ENCODE measurements around the gene GJB5.
"Not testable (repeated sequence)": the region's sequence is repeated elsewhere in the genome, so short reads cannot be mapped to it uniquely, and the experiment has no call there.

GJB5 gene

DNA sequence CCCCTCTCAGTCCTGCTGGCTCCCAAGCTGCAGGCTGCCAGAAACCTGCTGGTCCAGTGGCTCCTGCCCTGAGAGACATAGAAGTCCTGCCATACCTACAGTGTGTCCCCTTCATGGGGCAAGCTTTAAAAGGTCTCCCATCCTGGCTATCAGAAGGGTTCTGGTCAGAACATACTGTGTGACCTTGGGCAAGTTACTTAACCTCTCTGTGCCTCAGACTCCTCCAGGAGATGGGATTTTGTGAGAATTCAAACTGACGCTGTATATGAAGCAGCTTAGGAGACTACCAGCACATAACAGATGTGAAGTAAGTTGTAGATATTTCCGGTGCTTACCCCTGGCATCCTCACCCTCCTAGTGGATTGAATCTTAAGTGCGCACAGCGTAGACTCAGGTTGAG, 8.7 kb upstream of the GJB5 start:
- DNase-seq: no peak

GRCh38 chr1:34746785-34747637, 7.8 kb upstream of the GJB5 start:
- DNase-seq: no peak

GRCh38 chr1:34747638-34747941, 7.3 kb upstream of the GJB5 start:
- DNase-seq: no peak

GRCh38 chr1:34749992-34750391, 4.9 kb upstream of the GJB5 start:
- no peak for DNase-seq

GRCh38 chr1:34750610-34751009, 4.2 kb upstream of the GJB5 start:
- no peak for DNase-seq

DNA sequence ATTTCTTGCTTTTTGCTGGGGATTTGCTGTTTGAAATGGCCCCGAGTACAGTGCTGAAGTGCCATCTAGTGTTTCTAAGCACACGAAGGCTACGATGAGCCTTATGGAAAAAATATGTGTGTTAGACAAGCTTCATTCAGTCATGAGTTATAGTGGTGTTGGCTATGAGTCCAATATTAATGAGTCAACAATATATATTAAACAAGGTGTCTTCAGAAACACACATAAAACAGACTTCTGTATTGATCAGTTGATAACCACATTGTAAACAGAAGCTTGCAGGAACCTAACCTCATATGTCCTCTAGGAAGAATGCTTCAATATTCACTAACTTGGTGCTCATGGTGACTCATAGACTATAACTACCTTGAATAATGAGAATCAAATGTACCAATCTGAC, 1.7 kb upstream of the GJB5 start:
- no peak for DNase-seq

DNA sequence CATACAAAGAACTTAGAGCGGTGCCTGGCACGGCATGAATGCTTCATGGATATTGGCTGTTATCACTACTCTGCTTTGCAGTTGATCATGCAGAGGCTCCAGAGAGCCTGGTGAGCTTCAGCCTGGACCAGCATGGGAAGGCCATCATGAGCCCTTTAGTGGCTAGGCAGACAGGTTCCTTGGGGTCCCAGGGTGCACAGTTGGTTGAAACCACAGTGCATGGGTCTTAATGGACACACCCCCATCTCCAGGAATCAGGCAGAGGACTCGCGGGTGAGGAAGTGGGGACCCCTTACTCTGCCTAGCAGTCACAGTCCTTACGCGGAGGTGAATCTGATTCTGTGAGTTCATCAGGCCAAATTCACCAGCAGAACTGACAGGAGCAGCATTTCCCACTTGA, 1.1 kb downstream of the GJB5 start:
- DNase-seq: no peak

DNA sequence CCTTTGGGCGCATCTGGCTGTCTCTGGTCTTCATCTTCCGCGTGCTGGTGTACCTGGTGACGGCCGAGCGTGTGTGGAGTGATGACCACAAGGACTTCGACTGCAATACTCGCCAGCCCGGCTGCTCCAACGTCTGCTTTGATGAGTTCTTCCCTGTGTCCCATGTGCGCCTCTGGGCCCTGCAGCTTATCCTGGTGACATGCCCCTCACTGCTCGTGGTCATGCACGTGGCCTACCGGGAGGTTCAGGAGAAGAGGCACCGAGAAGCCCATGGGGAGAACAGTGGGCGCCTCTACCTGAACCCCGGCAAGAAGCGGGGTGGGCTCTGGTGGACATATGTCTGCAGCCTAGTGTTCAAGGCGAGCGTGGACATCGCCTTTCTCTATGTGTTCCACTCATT, 2.5 kb downstream of the GJB5 start:
- no peak for DNase-seq

- DNase-seq: no peak
Measured at GRCh38 chr1:34758751-34759150, 3.9 kb downstream of the GJB5 start.

GRCh38 chr1:34759503-34760357, 4.9 kb downstream of the GJB5 start, which contains the start of gene GJB4:
Gene GJB4 (plus strand): TSS chr1:34759740. CDS start chr1:34761255, 1,515 bp downstream.
- DNase-seq: no peak

DNA sequence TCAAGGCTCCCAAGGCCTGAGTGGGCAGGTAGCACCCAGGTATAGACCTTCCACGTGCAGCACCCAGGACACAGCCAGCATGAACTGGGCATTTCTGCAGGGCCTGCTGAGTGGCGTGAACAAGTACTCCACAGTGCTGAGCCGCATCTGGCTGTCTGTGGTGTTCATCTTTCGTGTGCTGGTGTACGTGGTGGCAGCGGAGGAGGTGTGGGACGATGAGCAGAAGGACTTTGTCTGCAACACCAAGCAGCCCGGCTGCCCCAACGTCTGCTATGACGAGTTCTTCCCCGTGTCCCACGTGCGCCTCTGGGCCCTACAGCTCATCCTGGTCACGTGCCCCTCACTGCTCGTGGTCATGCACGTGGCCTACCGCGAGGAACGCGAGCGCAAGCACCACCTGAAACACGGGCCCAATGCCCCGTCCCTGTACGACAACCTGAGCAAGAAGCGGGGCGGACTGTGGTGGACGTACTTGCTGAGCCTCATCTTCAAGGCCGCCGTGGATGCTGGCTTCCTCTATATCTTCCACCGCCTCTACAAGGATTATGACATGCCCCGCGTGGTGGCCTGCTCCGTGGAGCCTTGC, 6.4 kb downstream of the GJB5 start:
- no peak for DNase-seq

DNA sequence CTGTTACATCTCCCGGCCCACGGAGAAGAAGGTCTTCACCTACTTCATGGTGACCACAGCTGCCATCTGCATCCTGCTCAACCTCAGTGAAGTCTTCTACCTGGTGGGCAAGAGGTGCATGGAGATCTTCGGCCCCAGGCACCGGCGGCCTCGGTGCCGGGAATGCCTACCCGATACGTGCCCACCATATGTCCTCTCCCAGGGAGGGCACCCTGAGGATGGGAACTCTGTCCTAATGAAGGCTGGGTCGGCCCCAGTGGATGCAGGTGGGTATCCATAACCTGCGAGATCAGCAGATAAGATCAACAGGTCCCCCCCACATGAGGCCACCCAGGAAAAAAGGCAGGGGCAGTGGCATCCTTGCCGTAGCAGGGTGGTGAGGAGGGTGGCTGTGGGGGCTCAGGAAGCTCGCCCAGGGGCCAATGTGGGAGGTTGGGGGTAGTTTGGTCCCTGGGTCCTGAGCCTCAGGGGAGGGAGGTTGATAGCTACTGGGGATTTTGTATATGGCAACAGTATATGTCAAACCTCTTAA, 7.0 kb downstream of the GJB5 start:
- DNase-seq: no peak

DNA sequence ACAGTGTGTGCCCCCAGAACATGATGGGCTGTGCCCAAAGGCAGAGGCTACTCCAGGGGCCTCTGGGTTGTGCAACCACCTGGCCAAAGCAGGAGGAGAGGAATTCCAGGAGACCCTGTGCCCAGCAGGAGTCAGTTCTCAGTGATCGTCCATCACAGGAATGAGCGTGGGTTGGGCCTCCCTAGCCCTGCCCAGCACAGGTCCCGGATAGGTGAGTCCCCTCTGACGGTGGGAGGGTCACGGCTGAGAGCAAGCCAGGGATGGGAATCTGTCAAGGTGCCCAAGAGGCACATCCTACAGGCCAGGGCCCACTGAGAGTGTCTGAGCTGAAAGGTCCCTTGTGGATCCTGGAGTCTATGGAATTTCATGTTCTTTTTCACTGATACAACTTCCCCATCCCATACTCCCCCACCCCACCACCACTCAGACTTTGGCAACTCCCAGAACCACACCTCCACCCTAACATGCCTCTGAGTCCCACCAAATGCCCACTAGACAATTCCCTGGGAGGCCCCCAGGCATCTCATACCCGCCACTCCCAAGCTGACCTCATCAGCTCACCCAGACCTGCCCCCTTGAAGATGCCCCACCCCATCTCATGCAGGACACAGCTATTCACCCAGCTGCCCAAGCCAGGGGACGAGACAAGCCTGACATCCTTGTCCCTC, 7.8 kb downstream of the GJB5 start:
- no peak for DNase-seq

DNA sequence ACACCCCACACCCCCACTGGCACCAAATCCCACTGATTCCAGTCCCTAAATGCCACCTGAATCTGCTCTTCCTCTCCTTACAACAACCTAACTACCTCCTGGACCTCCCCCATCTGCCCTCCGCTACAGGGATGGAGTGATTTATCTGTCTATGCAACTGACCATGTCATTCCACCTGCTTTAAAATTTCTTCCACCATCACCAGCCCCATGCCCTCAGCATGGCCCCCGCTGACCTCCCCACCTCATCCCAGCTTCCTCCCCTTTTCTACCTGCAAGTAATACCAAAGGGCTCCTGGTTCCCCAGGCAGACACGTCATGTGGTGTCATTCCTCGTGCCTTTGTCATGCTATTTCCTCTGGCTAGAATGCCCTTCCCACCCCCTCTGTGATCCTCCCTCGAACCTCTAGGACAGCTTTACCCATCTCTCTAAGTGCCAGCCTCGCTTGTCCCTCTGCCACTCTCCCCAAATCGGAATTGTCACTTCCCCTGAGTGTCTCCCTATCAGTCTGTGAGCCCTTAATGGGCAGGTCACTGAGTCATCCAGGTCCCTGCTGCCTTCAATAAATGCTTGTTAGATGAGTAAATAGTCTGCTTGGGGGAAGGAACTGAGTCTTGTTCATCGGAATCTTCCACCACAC, 8.4 kb downstream of the GJB5 start:
- no peak for DNase-seq

DNA sequence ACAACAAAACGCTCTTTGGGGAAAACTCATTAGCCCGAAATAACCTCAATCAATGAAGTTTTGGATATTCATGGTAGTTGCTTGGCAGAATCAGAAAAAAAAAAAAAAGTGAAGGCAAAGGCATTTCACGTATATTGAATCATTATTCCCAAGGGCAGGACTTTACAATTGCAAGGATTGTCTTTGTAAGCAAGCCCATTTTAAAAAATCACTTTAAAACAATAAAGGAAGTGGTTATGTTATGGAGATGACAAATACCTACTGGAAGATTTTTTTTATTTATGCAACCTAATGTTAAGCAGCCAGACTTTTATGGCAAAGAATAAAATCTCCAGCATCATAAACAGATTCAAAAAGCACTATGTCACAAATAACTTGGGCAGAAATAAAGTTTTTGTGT, 14.0 kb downstream of the GJB5 start:
- no peak for DNase-seq

DNA sequence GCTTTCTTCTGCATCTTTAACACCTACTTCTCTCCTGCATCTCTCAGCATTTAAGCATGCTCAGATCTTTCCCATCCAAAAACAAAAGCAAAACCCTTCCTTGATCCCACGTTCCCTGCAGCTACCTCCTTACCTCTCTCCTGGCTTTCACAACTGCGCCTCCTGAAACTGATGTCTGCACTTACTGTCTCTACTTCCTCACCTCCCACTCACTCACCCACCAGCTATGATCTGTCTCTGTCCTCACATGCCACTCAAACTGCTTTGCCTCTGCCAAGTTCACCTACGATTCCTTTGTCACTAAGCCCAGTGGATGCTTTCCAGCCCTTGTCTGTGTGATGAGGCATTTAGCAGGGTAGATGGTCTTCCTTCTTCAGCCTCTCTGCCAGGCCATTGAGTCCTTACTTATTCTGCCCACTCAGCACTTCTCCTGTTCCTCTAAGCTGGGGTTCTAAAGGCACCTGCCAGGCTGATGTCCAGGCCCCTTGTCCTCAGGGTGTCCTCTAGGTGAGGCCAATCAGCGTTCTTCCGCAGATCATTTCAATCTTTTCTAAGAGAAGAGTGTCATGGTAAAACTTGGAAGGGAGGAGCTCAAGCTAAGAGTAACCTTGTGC, 16.2 kb downstream of the GJB5 start:
- DNase-seq: no peak

DNA sequence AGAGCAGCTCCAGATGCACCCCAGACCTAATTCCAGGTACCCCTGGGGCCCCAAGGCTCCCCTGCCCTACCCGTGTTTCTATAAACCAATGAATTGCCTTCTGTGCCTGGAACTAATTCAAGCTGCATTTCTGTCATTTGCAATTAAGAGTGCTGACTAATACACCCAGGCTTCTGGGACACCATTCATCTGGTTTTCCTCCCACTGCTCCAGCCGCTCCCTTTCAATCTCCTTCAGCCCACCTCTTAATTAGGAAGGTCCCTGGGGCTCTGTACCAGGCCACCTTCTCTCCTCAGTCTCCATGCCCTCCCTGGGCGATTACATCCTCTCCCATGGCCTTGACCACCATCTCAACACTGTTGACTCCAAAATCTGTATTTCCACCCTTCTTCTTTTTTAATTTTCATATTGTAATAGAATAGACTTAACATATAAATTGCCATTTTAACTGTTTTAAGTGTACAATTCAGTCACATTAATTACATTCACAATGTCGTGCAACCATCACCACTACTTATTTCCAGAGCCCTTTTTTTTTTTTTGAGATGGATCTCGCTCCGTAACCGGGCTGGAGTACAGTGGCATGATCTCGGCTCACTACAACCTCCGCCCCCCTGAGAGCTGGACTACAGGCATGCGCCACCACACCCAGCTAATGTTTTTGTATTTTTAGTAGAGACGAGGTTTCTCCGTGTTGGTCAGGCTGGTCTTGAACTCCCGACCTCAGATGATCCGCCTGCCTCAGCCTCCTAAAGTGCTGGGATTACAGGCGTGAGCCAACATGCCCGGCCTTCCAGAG, 16.9 kb downstream of the GJB5 start:
- DNase-seq: no peak

GRCh38 chr1:34773114-34773513, 18.3 kb downstream of the GJB5 start:
- not testable (repeated sequence) for DNase-seq

DNA sequence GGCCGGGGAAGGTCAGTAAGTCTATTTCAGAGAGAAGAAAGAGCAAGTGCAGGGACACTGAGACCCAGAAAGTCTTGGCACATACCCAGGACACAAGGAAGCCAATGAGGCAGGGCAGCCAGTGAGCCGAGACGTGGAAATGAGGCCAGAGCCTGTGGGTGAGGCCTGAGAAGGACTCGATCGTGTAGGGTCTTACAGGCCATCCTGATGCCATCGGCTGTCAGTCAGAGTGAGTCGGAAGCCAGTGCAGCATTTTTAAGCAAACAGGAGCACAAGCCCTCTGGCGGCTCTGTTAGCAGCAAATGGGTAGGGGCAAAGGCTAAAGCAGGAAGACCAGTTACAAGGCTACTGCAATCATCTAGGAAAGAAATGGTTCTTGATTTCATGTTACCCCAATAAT, 20.1 kb downstream of the GJB5 start:
- no peak for DNase-seq

DNA sequence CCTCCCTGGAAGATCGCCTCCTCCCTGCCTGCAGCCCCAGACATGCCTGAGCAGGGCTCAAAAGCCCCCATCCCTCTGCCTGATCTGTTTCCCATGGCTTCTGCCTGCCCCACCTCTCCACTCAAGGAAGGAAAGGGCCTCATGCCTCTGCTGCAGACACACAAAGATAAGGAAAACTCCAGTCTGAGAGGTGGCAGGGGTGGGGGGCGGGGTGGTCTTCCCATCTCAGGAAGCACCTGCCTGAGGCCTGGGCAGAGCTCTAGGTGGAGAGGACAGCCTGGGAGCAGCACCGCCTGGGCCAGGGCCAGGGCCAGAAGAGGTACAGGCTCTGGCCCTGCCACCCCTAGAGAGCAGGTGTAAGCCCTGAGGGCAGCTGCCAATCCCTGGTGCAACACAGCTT, 22.1 kb downstream of the GJB5 start:
- no peak for DNase-seq

Data from activated gamma-delta T cell treated with Interleukin-2 at 50 U/mL for 16 hours (primary cell).